Measurements from ENCODE around the gene TEX36.
"Not testable (repeated sequence)": the region's sequence is repeated elsewhere in the genome, so short reads cannot be mapped to it uniquely, and the experiment has no call there.

The TEX36 gene

DNA sequence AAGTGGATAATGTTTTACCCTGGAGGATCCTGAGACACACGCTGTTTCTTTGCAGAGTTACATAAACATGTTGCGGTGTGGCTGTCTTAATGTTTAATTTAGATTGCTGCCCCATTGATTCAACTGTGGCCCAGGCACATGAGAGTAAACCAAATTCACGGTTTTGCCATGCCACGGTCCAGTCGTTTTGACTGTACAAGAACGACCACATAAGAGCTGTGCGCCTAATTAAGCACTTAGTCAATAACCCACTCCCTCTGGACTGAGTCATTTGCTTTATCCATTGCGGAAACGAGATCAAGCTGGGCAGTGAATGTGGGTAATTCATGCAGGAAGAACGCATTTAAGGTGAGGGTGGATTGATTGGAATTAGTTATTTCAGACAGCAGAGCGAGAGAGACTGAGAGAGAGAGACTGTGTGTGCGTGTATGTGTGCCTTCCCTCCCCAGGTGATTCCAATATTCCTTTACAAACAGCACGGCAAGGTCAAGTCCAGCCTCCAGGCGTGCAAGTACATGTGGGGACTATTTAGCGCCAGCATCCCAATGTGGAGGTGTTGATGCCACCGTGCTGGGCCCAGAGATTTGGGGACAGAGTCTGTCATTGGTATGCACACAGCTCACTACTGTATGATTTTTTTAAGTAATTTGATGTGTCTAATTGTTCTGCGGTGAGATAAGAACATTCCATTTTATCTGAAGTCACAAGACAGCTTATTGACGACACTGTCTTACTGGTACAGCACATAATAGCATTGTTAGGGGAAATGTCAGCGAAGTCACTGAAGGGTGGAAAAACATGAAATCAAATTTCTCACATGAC is 8.4 kb upstream of the TEX36 start:
- no peak for DNase-seq

DNA sequence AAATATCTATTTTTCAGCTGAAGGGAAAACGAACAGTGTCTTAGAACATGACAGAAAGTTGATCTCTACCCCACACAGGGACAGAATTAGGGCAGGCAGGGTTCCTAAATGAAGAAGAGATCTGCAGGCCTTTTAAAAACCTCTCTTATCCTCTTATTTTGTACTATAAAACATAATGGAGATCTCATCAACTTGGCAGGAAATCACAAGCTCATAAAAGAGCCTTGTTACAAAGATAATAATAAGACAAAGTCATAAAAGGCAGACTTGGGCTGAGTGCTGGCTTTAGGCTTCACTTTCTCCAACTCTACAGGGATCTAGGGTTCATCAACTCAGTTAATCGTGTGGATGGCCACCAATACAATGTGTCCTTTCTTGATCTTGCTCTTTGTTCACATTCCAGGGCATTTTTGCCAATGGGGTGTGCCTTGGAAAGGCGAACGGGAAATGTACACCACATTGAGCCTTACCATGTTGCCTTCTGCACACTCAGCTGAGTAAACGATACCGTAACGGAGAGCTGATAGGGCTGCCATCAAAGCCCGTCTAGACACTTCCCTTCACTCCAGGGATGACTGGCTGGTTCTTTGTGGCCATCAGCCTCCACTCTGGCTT is 7.1 kb upstream of the TEX36 start:
- no peak for DNase-seq

DNA sequence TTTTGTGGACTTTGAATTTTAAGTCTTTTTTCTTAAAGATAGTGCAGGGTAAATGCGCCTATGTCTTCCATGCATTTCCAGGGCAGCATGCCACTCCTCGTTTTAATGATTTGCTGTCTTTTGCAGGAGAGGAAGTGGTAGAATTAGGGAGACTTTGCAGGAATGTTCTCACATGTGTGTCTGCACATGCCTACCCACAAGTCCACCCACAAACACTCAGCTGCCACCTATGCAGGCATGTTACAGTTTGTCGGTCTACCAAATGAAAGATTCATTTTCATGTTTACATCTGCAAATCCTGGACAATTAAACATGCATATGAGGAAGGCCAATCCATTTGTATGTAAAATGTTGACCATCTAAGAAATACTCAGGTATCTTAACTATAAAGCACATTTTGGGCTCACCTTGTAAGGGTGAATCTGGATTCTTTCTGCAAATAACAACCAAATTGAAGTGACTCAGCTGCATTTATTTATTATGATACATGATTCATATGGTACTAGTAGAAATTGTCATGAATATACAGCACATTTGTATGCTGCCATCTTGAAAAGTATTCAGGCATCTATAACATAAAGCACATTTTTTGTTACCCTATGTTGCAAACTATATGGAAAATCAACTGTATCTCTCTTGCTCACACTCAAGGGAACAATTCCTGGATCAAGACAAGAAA is 4.7 kb upstream of the TEX36 start:
- no peak for DNase-seq

DNA sequence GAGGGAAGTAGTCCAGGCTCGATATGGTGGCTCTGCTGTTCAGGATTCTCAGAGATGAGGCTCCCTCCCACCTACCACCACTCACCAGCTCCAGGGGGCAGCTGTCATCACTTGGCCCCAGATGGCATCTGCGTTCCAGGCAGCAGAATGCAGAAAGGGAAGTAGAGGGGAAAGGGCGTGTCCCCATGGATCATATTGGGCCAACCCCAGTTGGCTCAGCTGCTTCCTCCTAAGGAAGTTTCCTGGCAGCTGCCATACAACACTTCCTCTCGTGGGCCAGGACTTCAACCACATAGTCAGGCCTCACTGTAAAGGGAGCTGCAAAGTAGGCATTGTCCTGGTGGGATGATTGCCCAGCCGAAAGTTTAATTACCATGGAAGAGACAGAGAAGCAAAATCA is 1.6 kb upstream of the TEX36 start:
- no peak for DNase-seq

DNA sequence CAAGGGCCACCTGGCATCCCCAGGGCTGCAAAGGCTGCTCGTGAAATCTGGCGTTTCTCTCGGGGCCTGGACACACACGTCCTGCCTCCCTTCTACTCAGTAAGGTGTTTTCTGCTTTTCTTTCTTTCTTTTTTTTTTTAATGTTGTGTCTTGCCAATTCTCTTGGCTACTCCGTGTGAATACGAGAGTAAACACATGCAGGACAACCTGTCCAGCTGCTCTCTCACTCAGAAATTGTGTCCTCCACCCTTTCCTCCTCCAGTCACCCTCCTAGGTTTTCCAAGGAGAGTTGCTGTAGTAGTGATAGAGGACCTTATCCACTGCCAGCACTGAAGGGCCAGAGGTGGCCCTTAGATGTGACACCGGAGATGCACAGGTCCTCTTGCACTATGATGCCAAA is 858 bp upstream of the TEX36 start:
- no peak for DNase-seq

DNA sequence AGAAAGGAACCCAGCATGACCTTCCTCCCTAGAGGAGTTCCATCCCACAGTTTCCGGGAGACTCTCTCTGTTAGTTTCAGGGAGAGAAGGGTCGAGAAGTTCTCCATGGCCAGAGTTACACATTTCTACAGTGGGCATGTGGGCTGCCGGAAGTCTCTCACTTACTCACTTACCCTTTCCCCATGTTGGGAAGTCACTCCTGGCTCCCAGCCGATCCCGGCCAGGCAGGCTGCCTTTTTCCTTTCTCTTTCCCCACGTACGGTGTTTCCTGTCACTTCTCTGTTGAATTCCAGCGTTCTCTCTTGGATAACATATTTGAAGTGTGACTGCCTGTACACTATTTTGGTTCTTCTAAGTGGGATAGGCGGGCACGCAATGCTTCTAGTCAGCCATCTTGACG is 3.5 kb downstream of the TEX36 start:
- no peak for DNase-seq

DNA sequence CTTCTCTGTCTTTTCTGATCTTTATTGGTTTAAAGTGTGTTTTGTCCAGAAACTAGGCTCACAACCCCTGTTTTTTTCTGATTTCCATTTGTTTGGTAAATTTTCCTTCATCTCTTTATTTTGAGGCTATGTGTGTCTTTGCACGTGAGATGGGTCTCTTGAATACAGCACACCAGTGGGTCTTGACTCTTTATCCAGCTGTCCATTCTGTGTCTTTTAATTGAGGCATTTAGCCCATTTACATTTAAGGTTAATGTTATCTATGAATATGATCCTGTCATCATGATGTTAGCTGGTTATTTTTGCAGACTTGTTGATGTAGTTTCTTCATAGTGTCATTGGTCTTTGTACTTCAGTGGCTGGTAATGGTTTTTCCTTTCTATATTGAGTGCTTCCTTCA is 10.1 kb downstream of the TEX36 start:
- DNase-seq: no peak

DNA sequence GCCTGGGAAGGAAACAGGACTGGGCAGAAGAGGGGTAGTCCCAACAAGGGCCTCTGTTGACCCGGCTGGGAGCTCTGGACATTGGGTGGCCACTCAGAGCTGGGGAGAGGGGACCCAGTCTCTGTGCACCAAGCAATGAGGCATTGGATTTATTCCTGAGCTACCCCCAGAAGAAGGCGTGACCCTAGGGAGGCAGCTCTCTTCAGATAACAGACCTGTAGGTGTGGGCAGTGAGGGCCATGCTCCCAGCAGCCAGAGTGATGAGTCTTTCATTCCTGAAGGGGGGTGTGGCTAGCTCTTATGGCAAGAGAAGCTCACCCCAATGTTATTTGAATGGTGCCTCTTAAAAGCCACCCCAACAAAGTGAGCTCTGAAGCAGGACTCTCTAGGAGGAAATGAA is 20.4 kb downstream of the TEX36 start:
- DNase-seq: no peak

DNA sequence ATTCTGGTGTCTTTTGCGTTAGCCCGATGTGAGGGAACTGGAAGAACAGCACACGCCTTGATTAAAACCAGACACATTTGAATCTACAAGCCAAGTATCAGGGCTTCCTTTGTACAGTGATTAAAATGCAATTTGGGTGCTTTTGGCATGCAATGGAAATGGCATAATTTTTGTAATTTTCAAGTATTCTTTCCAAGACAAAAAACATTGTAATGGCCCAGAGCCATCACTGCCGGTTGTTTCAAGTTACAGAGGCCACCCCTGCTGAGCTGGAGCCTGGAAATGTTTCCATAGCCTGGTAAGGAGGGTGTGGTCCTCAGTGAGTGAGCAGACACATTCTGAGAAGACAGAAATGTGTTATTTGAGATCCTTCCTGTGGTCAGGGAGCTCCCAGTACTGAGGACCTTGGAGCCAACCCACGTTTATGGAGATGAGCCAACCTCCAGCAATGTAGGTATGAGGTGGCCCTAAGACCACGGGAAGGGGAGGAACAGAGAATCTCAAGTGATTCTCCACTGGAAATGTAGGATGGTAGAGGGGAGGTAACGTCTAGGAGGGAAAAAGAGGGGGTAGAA is 20.9 kb downstream of the TEX36 start:
- no peak for DNase-seq

DNA sequence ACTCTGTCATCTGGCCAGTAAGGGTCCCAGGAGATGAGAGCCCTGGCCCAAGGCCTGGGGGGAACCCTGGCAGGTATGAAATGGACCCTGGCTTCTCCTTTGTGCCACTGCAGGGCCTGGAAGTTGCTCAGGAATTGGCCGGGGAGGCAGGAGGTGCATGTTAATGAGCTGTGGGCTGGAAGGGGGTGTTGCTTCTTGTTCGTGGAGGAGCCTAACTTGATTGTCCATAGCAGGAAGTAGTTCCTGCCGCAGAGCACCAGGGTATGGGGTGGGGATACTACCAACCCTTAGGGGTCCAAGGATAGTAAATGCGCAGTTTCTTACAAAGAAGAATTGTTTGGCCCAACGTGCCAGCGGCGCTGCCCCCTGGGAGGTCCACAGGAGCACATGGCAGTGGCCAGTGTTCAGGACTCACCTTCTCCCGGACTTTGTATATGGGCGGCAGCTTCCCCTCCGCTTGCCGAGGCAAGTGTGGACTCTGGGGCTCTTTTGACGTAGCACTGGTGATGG is 21.5 kb downstream of the TEX36 start:
- DNase-seq: no peak

DNA sequence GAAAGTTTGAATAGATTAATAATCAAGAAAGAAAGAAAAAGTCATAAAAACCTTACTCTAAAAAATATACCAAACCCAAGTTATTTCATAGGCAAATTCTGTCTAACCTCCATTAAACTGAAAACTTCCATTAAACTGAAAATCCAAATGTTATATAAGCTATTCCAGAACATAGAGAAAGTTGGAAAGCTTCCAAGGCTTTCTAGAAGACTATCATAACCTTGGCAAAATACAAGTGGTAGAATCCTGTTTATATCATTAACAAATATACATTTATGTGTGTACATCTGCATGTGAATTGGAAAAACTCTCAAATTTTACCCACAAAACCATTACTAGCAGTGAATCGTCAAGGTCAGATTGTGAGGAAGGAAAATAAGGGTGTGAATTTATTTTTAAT is 23.9 kb downstream of the TEX36 start:
- DNase-seq: no peak

DNA sequence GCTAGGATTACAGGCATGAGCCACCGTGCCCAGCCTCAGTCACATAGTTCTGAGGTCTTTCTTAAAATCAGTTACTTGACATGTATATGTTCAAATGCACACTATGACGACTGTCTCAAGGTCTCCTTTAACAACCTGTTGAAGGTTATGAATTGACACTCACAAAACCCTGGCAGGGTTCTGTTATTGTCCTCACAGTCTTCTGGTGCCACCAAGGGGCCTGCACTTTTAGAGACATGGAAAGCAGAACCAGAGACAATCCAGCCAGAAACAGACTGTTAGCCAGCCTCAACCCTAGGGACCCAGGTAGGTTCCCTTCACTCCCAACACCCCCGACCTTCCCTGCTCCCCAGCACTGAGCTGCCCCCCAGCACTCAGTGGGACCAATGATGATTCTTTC is 26.4 kb downstream of the TEX36 start:
- no peak for DNase-seq

DNA sequence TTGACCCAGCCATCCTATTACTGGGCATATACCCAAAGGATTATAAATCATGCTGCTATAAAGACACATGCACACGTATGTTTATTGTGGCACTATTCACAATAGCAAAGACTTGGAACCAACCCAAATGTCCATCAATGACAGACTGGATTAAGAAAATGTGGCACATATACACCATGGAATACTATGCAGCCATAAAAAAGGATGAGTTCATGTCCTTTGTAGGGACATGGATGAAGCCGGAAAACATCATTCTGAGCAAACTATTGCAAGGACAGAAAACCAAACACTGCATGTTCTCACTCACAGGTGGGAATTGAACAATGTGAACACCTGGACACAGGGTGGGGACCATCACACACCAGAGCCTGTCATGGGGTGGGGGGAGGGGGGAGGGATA is 29.9 kb downstream of the TEX36 start:
- not testable (repeated sequence) for DNase-seq

DNA sequence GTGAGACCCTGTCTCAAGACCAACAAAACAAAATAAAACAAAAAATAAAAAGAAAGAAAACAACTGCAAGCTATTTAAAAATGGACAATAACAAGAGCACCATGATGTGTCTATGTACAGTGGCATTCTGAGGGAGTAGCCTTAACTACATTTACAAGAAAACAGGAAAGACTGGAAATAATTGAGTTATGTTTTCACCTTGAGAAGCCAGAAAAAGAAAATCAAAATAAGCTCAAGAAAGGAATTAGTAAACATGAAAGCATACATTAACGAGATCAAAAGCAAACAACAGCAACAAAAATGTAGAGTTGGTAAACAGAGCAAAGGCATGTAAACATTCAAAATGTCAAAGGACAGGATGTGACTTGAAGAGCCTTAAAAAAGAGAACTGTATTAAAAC is 36.7 kb downstream of the TEX36 start:
- DNase-seq: no peak

DNA sequence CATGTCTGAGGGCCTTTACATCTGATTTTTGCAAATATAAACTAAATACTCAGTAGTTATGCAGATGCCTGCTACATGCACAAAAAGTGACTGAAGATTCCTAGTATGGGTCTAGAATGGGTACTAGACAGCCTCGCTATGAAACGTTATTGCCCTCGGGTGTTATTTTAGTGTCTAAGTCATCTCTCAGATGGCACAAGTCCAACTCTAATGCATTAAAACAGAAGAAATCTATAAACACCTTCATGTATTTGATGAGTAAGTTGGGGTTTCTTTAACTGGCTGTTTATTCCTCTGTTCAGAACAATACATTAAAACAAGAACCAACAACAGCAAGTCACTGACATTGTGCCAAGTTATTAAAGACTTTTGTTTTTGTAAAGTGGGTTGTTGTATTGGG is 41.6 kb downstream of the TEX36 start:
- DNase-seq: no peak

DNA sequence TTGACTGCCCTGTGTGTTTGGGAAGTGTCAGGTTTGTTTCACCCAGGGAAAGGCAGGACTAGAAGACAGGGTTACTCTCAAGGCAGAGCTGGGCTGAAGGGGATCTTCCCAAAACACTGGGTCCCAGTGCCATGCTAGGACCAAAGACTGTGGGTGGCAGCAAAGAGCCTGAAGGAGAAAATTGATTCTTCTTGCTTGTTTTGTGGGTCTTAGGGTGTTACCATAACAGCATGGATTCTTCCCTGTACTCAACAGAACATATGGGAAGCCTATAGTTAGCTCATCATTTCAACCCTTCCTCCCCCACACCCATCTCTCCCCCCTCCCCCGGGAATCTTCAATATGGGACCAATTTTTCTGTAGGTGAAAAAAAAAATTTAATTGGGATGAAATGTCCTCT is 42.3 kb downstream of the TEX36 start:
- no peak for DNase-seq

DNA sequence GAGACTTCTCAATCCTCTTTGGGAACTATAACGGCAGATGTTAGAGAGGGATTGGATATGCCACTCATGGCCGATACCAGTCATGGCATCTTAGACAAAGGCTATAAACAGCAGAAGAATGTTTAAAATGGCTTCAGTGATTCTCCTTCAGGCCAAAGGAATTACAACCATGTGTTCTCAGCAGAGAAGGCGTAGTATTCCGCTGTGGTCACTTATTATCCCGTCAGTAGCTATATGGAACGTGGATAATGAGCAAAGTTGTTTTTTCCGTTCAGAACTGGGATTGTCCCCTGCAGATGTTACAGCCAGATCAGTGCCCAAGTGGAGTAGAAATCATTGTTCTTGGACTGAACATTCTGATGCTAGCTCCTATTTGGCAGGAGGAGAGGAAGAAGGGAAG is 43.1 kb downstream of the TEX36 start:
- DNase-seq: no peak

DNA sequence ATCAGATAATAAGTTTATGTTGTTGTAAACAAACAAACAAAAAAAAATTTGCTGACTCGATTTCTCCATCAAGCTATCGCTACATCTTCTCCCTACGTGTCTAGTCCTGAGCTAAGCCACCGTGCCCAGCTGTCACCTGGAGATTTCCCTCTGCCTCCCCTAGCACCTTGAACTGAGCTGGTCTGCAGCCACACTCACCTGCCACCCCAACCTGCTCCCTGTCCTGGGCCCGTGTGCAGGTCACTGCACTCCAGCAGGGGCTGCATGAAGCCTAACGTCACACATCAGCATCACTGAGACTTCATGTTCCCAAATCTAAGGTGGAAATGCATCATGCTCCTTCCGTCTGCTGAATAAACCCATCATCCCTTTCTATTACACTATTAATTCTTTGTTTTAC is 44.4 kb downstream of the TEX36 start:
- DNase-seq: no peak

DNA sequence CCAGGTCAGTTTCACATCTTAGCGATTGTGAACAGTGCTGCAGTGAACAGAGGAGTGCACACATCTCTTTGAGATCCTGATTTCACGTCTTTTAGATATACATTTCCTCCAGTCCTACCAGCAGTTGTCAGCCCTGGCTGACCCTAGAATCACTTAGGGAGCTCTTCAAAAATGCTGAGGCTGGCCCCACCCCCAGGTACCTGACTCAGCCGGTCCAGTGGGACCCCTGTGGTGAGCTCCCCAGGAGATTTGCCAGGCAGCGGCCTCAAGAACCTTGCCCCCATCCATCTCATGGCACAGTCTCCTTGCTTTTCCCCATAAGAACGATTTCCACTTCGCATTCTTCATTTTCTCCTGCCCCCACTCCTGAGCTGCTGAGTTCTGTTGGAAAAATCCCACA is 45.5 kb downstream of the TEX36 start:
- no peak for DNase-seq

DNA sequence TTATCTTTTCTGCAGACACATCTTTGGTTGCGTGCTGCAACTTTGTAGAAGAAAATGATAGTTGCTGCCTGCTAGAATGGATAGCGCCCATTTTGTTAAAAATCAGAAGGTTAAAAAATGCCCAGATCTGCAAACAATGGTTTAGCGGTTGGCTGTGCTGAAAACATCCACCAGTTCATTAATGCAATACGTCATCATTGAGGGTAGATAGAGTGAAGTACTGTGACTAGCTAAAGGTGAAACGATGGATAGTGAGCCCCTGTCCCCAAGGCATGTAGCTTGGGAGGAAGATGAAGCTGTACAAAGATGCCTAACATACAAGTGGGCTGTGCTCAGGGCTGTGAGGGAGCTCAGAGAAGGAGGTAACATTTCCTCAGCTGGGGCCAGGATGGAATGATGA is 48.4 kb downstream of the TEX36 start:
- DNase-seq: no peak

DNA sequence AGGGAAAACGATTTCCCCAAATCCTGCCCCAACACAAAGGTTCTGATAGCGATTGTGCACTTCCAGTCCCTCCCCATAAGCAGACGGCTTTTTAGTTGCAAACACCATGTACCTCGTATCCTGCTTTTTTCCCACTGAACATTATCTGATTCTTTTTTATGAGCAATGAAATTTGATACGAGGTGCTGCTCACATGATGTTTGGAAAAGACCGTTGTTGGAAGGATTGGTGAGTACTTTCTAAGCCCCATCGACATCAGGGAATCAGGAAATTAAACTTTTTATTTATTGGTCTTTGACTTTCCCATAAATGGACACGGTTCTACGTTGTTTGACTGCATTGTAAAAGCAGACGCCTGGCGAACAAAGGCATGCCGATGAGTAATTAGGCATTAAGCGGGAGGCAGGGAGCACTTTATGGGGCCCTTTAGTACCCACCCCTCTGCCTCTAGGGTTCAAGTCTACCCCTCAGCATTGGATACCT is 49.4 kb downstream of the TEX36 start:
- no peak for DNase-seq

DNA sequence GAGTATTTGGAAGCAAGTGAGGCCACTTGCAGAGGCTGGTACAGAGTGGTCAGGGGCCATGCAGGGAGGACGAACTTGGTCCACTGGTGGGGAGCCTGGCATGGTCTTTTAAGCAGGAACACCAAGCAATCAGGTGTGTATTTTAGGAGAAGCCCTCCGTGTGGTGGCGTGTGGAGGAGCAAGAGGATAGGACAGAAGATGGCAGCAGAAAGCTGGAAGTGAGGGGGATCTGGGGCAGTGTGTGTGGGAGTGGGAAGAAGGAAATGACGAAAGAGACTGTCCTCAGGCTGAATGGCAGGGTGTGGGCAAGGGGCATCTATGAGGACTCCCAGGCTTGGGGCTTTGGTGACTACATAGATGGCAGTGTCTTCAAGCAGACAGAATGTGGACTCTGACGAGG is 51.2 kb downstream of the TEX36 start:
- no peak for DNase-seq

DNA sequence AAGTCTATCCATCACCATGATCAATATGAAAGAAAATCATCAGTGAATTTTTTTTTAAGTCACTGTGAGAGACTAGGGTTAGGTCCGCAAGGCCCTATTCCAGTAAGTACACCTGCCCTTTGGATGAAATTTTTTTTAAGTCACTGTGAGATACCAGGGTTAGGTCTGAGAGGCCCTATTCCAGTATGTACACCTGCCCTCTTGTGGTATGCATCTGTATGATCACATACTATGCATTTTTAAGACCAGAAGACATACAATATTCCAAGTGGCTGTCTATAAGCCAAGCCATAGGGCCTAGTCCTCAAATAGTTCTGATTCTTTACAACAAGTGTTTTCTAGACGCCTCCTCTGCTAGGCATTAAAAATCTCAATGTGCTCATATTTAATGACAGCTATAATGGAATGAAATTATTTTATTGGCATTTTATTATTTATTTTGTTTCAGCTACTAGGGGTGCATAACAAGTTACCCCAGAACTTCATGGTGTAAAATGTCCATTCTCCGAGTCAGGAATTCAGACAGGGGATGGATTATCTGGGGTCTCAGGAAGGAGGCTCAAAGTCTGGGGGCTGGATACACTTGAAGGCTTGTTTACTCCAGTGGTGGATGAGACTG is 53.1 kb downstream of the TEX36 start:
- no peak for DNase-seq
